GM12891 (cell line): Measurements from ENCODE around the gene MYOCD.

Experiments used
- PAX5 ChIP-seq: IDR thresholded peaks from 2 replicates; pipeline ENCODE4 v1.6.1; 2011; ENCODE audit warnings: low read length, moderate library complexity, mild to moderate bottlenecking; ENCODE audit not compliant: insufficient read depth, severe bottlenecking
- POLR2A ChIP-seq: IDR thresholded peaks from 2 replicates; pipeline ENCODE4 v1.6.1; 2011; ENCODE audit warnings: low read depth, low read length, control low read depth
- POLR2AphosphoS5 ChIP-seq: IDR thresholded peaks from 2 replicates; pipeline ENCODE4 v1.6.1; 2011; ENCODE audit warnings: low read depth, low read length, control low read depth
- SPI1 ChIP-seq: IDR thresholded peaks from 2 replicates; pipeline ENCODE4 v1.6.1; 2011; ENCODE audit warnings: low read depth, low read length, control low read depth
- TAF1 ChIP-seq: IDR thresholded peaks from 2 replicates; pipeline ENCODE4 v1.6.1; 2011; ENCODE audit warnings: low read depth, low read length, control low read depth

DNA sequence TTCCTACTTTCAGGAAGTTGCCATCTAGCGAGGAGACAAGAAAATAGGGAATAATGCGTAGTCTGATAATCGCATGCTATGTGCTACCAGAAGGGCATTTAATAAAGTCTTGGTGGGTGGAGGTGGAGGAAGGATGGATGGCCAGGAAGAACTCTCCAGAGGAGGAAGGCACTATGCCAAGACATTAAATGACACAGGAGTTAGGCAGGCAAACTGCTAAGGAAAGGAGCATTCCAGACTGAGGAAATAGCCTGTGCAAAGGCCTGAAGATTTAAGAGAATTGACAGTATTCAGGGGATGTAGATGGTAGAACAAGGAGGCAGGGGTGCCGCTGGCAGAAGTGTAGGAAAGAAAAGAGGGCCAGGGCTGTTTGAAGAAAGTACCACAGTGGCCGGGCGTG is 104.3 kb downstream of the MYOCD start:
- TF ChIP-seq POLR2AphosphoS5 (no peak), TAF1 (no peak), SPI1 (no peak), POLR2A (no peak), PAX5 (no peak)
